Measurements from ENCODE around the gene DYNC2H1.

The DYNC2H1 gene

DNA sequence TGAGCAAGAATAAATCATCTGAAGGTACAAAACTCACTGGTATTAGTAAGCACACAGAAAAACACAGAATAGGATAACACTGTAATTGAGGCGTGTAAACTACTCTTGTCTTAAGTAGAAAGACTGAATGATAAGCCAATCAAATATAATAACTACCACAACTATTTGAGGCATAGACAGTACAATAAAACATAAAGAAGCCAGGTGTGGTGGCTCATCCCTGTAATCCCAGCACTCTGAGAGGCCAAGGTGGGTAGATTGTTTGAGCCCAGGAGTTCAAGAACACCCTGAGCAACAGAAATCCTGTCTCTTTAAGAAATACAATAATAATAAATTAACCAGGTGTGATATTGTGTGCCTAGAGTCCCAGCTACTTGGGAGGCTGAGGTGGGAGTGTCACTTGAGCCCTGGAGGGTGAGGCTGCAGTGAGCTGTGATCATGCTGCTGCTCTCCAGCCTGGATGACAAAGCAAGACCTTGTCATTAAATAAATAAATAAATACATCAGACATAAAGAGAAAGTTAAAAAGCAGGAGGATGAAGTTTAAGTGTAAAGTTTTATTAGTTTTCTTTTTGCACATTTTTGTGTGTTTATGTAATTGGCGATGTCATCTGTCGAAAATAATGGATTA is 390.6 kb downstream of the DYNC2H1 start:
- DNase-seq (ENCODE audit: low read depth in 1 of 2, low spot score in 1 of 2), result no peak
- TF ChIP-seq JUND (IDR thresholded peaks at IDR 0.05; ENCODE audit: low read depth), result no peak
- in situ Hi-C loops (cut with HindIII; ENCODE audit: low pct_unique_long_range_greater_than_20kb, low sequenced_read_pairs), result no loop called here

GRCh38 chr11:103515283-103515682 is 406.1 kb downstream of the DYNC2H1 start:
- TF ChIP-seq JUND (IDR thresholded peaks at IDR 0.05; ENCODE audit: low read depth), result no peak
- in situ Hi-C loops (cut with HindIII; ENCODE audit: low pct_unique_long_range_greater_than_20kb, low sequenced_read_pairs), result no loop called here
- no peak for DNase-seq (ENCODE audit: low read depth in 1 of 2, low spot score in 1 of 2)

- in situ Hi-C loops (cut with HindIII; ENCODE audit: low pct_unique_long_range_greater_than_20kb, low sequenced_read_pairs), result no loop called here
- no peak for DNase-seq (ENCODE audit: low read depth in 1 of 2, low spot score in 1 of 2)
- TF ChIP-seq JUND (IDR thresholded peaks at IDR 0.05; ENCODE audit: low read depth), result no peak
These were observed 411.6 kb downstream of the DYNC2H1 start for GRCh38 chr11:103520792-103521191.

GRCh38 chr11:103525069-103525468 is 415.8 kb downstream of the DYNC2H1 start:
- no peak for DNase-seq (ENCODE audit: low read depth in 1 of 2, low spot score in 1 of 2)
- in situ Hi-C loops (cut with HindIII; ENCODE audit: low pct_unique_long_range_greater_than_20kb, low sequenced_read_pairs), result no loop called here
- no peak for TF ChIP-seq JUND (IDR thresholded peaks at IDR 0.05; ENCODE audit: low read depth)

GRCh38 chr11:103528046-103528445 is 418.8 kb downstream of the DYNC2H1 start:
- in situ Hi-C loops (cut with HindIII; ENCODE audit: low pct_unique_long_range_greater_than_20kb, low sequenced_read_pairs), result no loop called here
- peak in 1 of 2 experiments; percentile 35 for DNase-seq (ENCODE audit: low read depth in 1 of 2, low spot score in 1 of 2)
- no peak for TF ChIP-seq JUND (IDR thresholded peaks at IDR 0.05; ENCODE audit: low read depth)

GRCh38 chr11:103528596-103528995 is 419.4 kb downstream of the DYNC2H1 start:
- in situ Hi-C loops (cut with HindIII; ENCODE audit: low pct_unique_long_range_greater_than_20kb, low sequenced_read_pairs), result no loop called here
- TF ChIP-seq JUND (IDR thresholded peaks at IDR 0.05; ENCODE audit: low read depth), result no peak
- DNase-seq (ENCODE audit: low read depth in 1 of 2, low spot score in 1 of 2), result no peak

- no peak for DNase-seq (ENCODE audit: low read depth in 1 of 2, low spot score in 1 of 2)
- in situ Hi-C loops (cut with HindIII; ENCODE audit: low pct_unique_long_range_greater_than_20kb, low sequenced_read_pairs), result no loop called here
- no peak for TF ChIP-seq JUND (IDR thresholded peaks at IDR 0.05; ENCODE audit: low read depth)
These were observed 420.0 kb downstream of the DYNC2H1 start for GRCh38 chr11:103529181-103529684.
